ENCODE measurements around the gene VENTX.

GRCh38 chr10:133270204-133270603, 32.5 kb downstream of the VENTX start:
- no peak for TF ChIP-seq CTCF (IDR thresholded peaks at IDR 0.05)
- no peak for TF ChIP-seq POLR2A (IDR thresholded peaks at IDR 0.05)
